Adrenal gland (tissue), 12 donors: ENCODE results near the gene RNF207. TPM values are rescaled to one million over a fixed set of nuclear protein-coding genes. Genes with fewer than 3 reads are reported as not detected.

Experiments used
- DNase-seq, 7 donors: peaks; one replicate each; pipeline ENCODE4 v3.0.0-alpha.2; 2019 to 2020
- H3K27ac ChIP-seq, 5 donors: fragments of 200-600 bp; sonication (generic) in 4 of 5; 1 replicate in 3 of 5; 2 replicates in 2 of 5; pipeline versions ENCODE4 v1.5.1 to v1.8.0; 2016 to 2020; ENCODE audit warnings: mild to moderate bottlenecking in 1 of 5
- H3K27me3 ChIP-seq: fragments of 200-600 bp; 2 replicates; pipeline ENCODE4 v1.8.0; 2021
- H3K36me3 ChIP-seq, 2 donors: fragments of 200-600 bp; replicated peaks in 1 of 2; 1 replicate in 1 of 2; 2 replicates in 1 of 2; pipeline versions ENCODE4 v1.5.1 to v1.8.0; 2018 to 2022
- H3K4me1 ChIP-seq, 2 donors: fragments of 200-600 bp; replicated peaks in 1 of 2; 1 replicate in 1 of 2; 2 replicates in 1 of 2; pipeline versions ENCODE4 v1.5.1 to v1.8.0; 2018 to 2021
- H3K4me3 ChIP-seq, 4 donors: fragments of 200-600 bp; sonication (generic) in 3 of 4; one replicate each; pipeline ENCODE4 v1.5.1; 2016 to 2018
- H3K9me3 ChIP-seq, 3 donors: fragments of 200-600 bp; sonication (generic) in 1 of 3; replicated peaks in 1 of 3; 1 replicate in 2 of 3; 2 replicates in 1 of 3; pipeline versions ENCODE4 v1.5.1 to v1.8.0; 2016 to 2021
- CTCF ChIP-seq, 6 experiments: fragments of 450-650 bp in 4 of 6; fragments of 200-600 bp in 2 of 6; sonication (generic) in 1 of 6; IDR thresholded peaks; 1 replicate in 5 of 6; 2 replicates in 1 of 6; pipeline versions ENCODE4 v1.5.1 to v1.8.0; 2016 to 2021; ENCODE audit warnings: antibody characterized with exemption in 6 of 6, mild to moderate bottlenecking in 2 of 6, moderate library complexity in 1 of 6
- POLR2A ChIP-seq, 2 donors: fragments of 450-650 bp; IDR thresholded peaks; one replicate each; pipeline ENCODE4 v1.6.1; 2017; ENCODE audit warnings: antibody characterized with exemption in 2 of 2, mild to moderate bottlenecking in 2 of 2, moderate library complexity in 1 of 2
- WGBS, 4 donors: extraction: QIAGEN DNeasy Blood & Tissue Kit in 2 of 4; methylation state at CpG; one replicate each; pipeline versions ENCODE4 v1.1.5 to v1.1.7; 2013 to 2017; 5-methylcytosine and 5-hydroxymethylcytosine counted together
- intact Hi-C, 2 donors: fragments of 100-400 bp; cut with DNase I; formaldehyde crosslinking; loops; one replicate each; pipeline versions ENCODE4 v1.14.1 to v1.15.0; 2022 to 2023
- polyA plus RNA-seq, 3 donors: library from polyadenylated mRNA; stranded (reverse); fragments of 200-250 nt in 2 of 3; fragments of 350-450 nt in 1 of 3; fragmentation: Illumina TruSeq in 1 of 3; extraction: RNeasy Lipid Tissue Mini Kit (QIAGEN cat#74804) in 1 of 3; gene quantifications; one replicate each; pipeline ENCODE4 v1.2.3, GENCODE V29; 2013 to 2014
- total RNA-seq, 9 donors: library from RNA; depleted of rRNA in 4 of 9; stranded (reverse); fragments of >200 nt in 4 of 9; fragments of 120-200 nt in 1 of 9; fragmentation: NEBNext Ultra II Directional in 1 of 9; extraction: Animal tissue kit (Norgen Biotek cat#: 25700) in 1 of 9; gene quantifications; one replicate each; pipeline versions ENCODE4 v1.1.0 to v1.2.4, GENCODE V29; 2013 to 2023
- donor health status: healthy with polysubstance abuse.
- donor health status: Bipolar disorder and iron deficiency.
- donor health status: DM: yes; HTN: yes; CAD: no.
- donor health status: DM: no; HTN: no; CAD: no.
- donor health status: DM: no; HTN: no; CAD: no.
- donor health status: DM: yes; HTN: yes; CAD: no.

RNF207 gene
- total and polyA plus RNA-seq, 12 donors, result 2.2 to 47.4 (median 11.3) TPM

- DNase-seq, result no peak
- no peaks in the 10 kb centered on the region for H3K9me3 ChIP-seq
- no peak overlapping the region for H3K27ac ChIP-seq
- 75 to 77% (median 76%) methylated on average over 12 to 16 of the region's 16 CpGs; no CpG with 5 or more reads in 1 of the 4 donors for WGBS, 4 donors
- H3K36me3 ChIP-seq, result no peaks in the 10 kb centered on the region
- intact Hi-C loops, result loop anchor here (10.0 kb wide), 1 partner anchor 115 kb away; no protein-coding TSS in a partner anchor
- H3K4me3 ChIP-seq, result no peak overlapping the region
- no peaks in the 10 kb centered on the region for H3K27me3 ChIP-seq
- TF ChIP-seq POLR2A (IDR thresholded peaks at IDR 0.05) (no peak), CTCF (IDR thresholded peaks at IDR 0.05) (no peak)
- H3K4me1 ChIP-seq, result no peaks in the 10 kb centered on the region
These were observed 35.7 kb upstream of the RNF207 start for GRCh38 chr1:6170116-6170741.

GRCh38 chr1:6170742-6171201, 35.1 kb upstream of the RNF207 start:
- 61 to 75% (median 67%) methylated on average over 17 to 19 of the region's 19 CpGs; no CpG with 5 or more reads in 1 of the 4 donors for WGBS, 4 donors
- Histone ChIP-seq H3K27me3 (no peaks in the 10 kb centered on the region), H3K36me3 (no peaks in the 10 kb centered on the region), H3K27ac (no peak overlapping the region), H3K4me3 (no peak overlapping the region), H3K9me3 (no peaks in the 10 kb centered on the region), H3K4me1 (no peaks in the 10 kb centered on the region)
- intact Hi-C loops, result loop anchor here (10.0 kb wide), 1 partner anchor 116 kb away; no protein-coding TSS in a partner anchor
- no peak for TF ChIP-seq CTCF (IDR thresholded peaks at IDR 0.05)
- no peak for TF ChIP-seq POLR2A (IDR thresholded peaks at IDR 0.05)
- DNase-seq, result peak in 1 of 7 donors; percentile 73

- Histone ChIP-seq H3K27ac (peak overlapping the region in 1 of 5 donors; percentile 8), H3K9me3 (no peaks in the 10 kb centered on the region), H3K27me3 (peaks cover 4% of the 10 kb centered on the region), H3K4me1 (no peaks in the 10 kb centered on the region), H3K36me3 (no peaks in the 10 kb centered on the region), H3K4me3 (no peak overlapping the region)
- no peak for TF ChIP-seq CTCF (IDR thresholded peaks at IDR 0.05)
- DNase-seq, result no peak
- WGBS, 4 donors, result 40 to 58% (median 46%) methylated on average over 3 to 10 of the region's 10 CpGs
- intact Hi-C loops, result loop anchor here (10.0 kb wide), 1 partner anchor 117 kb away; no protein-coding TSS in a partner anchor
These were observed 34.3 kb upstream of the RNF207 start for GRCh38 chr1:6171548-6172124.

- intact Hi-C loops, result loop anchor here (10.0 kb wide), 1 partner anchor 118 kb away; no protein-coding TSS in a partner anchor
- H3K4me1 ChIP-seq, result no peaks in the 10 kb centered on the region
- H3K27me3 ChIP-seq, result peaks cover 10% of the 10 kb centered on the region
- WGBS, 4 donors, result 74 to 85% (median 79%) methylated on average over 5 to 10 of the region's 10 CpGs
- H3K4me3 ChIP-seq, result no peak overlapping the region
- DNase-seq, result no peak
- H3K9me3 ChIP-seq, result no peaks in the 10 kb centered on the region
- TF ChIP-seq POLR2A (IDR thresholded peaks at IDR 0.05) (no peak), CTCF (IDR thresholded peaks at IDR 0.05) (no peak)
- H3K36me3 ChIP-seq, result no peaks in the 10 kb centered on the region
- H3K27ac ChIP-seq, result no peak overlapping the region
These were observed 33.4 kb upstream of the RNF207 start for GRCh38 chr1:6172549-6172948.
